ENCODE data around the gene MYO15B.

MYO15B gene

GRCh38 chr17:75629157-75629556 lies 41.6 kb downstream of the MYO15B start:
- Histone ChIP-seq H3K27ac (replicated peaks) (no peak overlapping the region), H3K27me3 (ENCODE audit: insufficient read depth, poor library complexity, severe bottlenecking) (no peaks in the 10 kb centered on the region), H3K4me3 (replicated peaks; ENCODE audit: insufficient read depth, low read length) (no peak overlapping the region)
- TF ChIP-seq GABPA (IDR thresholded peaks at IDR 0.05; ENCODE audit: low read depth) (no peak), POLR2AphosphoS5 (IDR thresholded peaks at IDR 0.05; ENCODE audit: low read depth) (no peak), CTCF (IDR thresholded peaks at IDR 0.05; ENCODE audit: insufficient read depth, low read length) (no peak), SPI1 (IDR thresholded peaks at IDR 0.05; ENCODE audit: borderline replicate concordance, low read depth) (no peak), REST (IDR thresholded peaks at IDR 0.05; ENCODE audit: insufficient replicate concordance, low read depth) (no peak)
- no peak for DNase-seq (ENCODE audit: low read depth in 1 of 2, low spot score in 1 of 2)

- Histone ChIP-seq H3K4me3 (replicated peaks; ENCODE audit: insufficient read depth, low read length) (no peak overlapping the region), H3K27me3 (ENCODE audit: insufficient read depth, poor library complexity, severe bottlenecking) (no peaks in the 10 kb centered on the region), H3K27ac (replicated peaks) (no peak overlapping the region)
- no peak for TF ChIP-seq CTCF (IDR thresholded peaks at IDR 0.05; ENCODE audit: insufficient read depth, low read length)
- no peak for TF ChIP-seq POLR2AphosphoS5 (IDR thresholded peaks at IDR 0.05; ENCODE audit: low read depth)
- TF ChIP-seq SPI1 (IDR thresholded peaks at IDR 0.05; ENCODE audit: borderline replicate concordance, low read depth): no peak
- TF ChIP-seq REST (IDR thresholded peaks at IDR 0.05; ENCODE audit: insufficient replicate concordance, low read depth): no peak
- no peak for TF ChIP-seq GABPA (IDR thresholded peaks at IDR 0.05; ENCODE audit: low read depth)
- no peak for DNase-seq (ENCODE audit: low read depth in 1 of 2, low spot score in 1 of 2)
These were observed 42.7 kb downstream of the MYO15B start for GRCh38 chr17:75630071-75630917.

GRCh38 chr17:75631353-75631752 lies 43.8 kb downstream of the MYO15B start:
- TF ChIP-seq REST (IDR thresholded peaks at IDR 0.05; ENCODE audit: insufficient replicate concordance, low read depth): no peak
- no peak for TF ChIP-seq CTCF (IDR thresholded peaks at IDR 0.05; ENCODE audit: insufficient read depth, low read length)
- no peak for TF ChIP-seq SPI1 (IDR thresholded peaks at IDR 0.05; ENCODE audit: borderline replicate concordance, low read depth)
- no peak for TF ChIP-seq GABPA (IDR thresholded peaks at IDR 0.05; ENCODE audit: low read depth)
- no peak for TF ChIP-seq POLR2AphosphoS5 (IDR thresholded peaks at IDR 0.05; ENCODE audit: low read depth)
- H3K27ac ChIP-seq (replicated peaks): no peak overlapping the region
- no peaks in the 10 kb centered on the region for H3K27me3 ChIP-seq (ENCODE audit: insufficient read depth, poor library complexity, severe bottlenecking)
- no peak overlapping the region for H3K4me3 ChIP-seq (replicated peaks; ENCODE audit: insufficient read depth, low read length)
- no peak for DNase-seq (ENCODE audit: low read depth in 1 of 2, low spot score in 1 of 2)
